GM18519 (cell line): ENCODE data around the gene MAGEB17.
"Not testable (repeated sequence)": the region's sequence is repeated elsewhere in the genome, so short reads cannot be mapped to it uniquely, and the experiment has no call there.

Experiments
- ATAC-seq: cut with Tn5 transposase; IDR thresholded peaks from one replicate; pipeline ENCODE4 v1.9.1; 2021; ENCODE audit warnings: mild to moderate bottlenecking, moderate library complexity; ENCODE audit not compliant: unreplicated experiment, low FRiP score

Gene MAGEB17

DNA sequence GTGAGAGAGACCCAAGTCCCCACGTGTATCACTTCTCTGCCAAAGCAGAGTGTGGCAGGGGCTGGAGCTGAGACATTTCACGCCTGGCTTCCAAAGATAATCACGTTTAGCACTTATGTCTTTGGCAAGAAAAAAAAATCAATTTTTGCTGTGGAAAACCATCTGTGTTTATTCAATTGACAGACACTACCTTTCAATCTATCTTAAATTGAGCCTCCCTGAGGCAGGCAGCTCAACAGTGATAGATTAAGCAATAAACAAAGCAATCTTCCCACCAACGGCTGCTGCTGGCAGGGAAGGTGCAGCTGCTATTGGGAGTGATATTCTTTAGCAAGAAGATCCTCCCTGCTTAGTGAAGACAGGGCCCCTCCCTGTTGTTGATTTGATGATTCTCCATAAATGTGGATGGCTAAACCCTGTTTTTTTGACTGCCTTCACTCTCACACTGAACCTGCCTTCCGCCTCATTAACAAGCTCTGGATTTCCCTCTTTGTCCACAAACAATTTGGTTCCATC lies 11.6 kb upstream of the MAGEB17 start:
- ATAC-seq, result no peak

DNA sequence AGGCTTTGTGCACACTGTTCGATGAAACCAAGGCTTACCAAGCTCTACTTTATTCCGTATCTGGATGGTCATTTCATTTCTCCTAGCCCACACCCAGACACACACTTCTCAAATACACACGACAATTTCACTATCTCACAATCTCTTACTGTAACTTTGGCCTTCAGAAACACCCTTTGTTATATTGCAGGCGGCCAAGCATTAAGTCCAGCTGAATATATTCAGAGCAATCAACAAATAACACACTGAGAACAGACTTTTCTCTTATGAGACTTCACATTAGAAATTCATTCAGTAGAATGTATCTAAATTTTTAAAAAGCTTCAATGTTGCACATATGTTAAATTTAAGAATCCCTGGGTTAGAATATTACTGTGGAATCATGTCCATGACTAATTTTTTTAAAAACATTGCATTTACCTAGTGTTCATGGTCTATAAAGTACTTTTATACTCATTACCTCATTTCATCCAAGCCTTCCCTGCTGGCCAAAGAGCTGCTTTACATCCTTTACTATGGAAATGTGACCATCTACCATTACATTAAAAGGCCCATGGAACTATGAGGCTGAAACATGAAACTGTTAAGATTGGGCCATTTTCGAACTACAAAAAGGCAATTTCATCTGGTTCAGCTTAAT lies 10.5 kb upstream of the MAGEB17 start:
- ATAC-seq, result no peak

GRCh38 chrX:16160729-16161128 lies 6.6 kb upstream of the MAGEB17 start:
- ATAC-seq, result no peak

DNA sequence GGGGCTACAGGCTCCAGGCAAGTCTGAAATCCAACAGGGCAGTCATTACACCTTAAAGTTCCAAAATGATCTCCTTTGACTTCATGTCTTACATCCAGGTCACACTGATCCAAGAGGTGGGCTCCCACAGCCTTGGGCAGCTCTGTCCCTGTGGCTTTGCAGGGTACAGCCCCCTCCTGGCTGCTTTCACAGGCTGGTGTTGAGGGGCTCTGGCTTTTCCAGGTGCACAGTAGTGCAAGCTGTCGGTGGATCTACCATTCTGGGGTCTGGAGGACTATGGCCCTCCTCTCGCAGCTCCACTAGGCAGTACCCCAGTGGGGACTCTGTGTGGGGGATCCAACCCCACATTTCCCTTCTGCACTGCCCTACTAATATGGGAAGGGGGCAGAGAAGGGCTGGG lies 6.1 kb upstream of the MAGEB17 start:
- ATAC-seq, result not testable (repeated sequence)

- ATAC-seq, result no peak
These were observed 4.9 kb upstream of the MAGEB17 start for GRCh38 chrX:16162391-16162790.

DNA sequence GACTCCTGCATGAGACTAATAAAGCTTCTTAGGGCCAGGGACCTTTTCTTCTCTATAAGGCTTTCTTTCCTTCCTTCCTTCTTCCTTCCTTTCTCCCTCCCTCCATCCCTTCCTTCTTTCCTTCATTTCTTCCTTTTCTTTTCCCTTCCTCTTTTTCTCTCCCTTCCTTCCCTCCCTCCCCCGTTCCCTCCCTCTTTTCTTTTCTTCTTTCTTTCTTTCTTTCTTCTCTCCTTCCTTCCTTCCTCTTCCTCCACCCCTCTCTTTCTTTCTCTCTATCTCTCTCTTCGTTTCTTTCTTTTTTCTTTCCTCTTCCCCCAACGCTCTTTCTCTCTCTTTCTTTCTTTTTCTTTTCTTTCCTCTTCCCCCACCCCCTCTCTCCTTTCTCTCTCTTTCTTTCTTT lies 2.5 kb upstream of the MAGEB17 start:
- no peak for ATAC-seq

DNA sequence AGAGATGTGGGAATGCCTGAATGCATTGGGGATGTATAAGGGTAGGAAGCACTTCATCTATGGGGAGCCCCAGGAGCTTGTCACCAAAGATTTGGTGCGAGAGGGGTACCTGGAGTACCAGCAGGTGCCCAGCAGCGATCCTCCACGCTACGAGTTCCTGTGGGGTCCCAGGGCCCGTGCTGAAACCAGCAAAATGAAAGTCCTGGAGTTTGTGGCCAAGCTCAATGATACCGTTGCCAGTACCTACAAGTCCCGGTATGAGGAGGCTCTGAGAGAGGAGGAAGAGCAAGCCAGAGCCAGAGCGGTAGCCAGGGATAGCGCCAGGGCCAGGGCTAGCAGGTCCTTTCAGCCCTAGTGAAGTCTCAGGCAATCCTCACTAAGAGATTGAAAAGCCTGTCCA lies 3.8 kb downstream of the MAGEB17 start:
- ATAC-seq, result no peak

DNA sequence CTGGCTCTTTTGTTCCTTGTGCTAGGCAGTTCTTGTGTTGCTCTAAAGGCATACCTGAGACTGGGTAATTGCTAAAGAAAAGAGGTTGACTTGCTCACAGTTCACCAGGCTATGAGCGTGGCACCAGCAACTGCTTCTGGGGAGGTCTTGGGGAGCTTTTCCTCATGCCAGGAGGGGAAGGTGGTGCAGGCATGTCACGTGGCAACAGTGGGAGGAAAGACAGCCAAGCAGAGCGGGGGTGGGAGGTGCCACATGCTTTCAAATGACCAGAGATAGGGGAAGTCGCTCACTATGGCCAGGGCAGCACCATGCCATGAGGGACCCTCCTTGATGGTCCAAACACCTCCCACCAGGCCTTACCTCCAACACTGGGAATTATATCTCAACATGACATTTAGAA lies 4.7 kb downstream of the MAGEB17 start:
- no peak for ATAC-seq

GRCh38 chrX:16172391-16172790 lies 5.1 kb downstream of the MAGEB17 start:
- no peak for ATAC-seq

DNA sequence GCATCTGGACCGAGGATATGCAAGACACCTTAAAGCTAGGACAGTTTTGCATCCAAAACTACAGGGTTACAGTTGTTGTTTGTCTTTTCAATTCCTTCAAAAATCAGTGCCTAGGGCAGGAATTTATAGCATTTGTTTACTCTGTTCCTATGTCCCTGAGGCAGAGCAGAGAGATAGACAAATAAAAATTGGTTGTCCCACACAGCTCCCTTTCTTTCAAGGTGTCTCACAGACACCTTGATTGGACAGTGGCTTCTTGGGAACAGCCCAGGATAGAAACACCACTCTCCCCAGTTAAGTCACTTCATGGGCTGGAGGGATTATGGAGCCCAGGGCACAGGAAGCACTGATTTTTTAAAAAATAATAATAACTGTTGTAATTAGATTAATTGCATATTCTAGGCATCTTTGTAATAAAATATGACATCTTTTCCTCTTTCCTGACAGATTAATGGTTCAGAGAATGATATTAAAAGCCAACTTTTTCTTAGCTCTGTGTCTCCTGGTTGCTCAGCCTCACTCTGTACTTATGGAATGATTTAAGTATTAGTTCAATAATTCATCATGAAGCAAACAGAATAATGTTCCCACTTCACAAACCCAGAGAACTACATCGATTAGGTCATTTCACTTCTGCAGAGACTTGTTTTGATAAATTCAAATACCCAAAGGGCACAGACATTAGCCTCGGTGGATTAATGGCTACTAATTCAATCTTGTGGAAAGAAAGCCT lies 8.2 kb downstream of the MAGEB17 start:
- ATAC-seq, result no peak

DNA sequence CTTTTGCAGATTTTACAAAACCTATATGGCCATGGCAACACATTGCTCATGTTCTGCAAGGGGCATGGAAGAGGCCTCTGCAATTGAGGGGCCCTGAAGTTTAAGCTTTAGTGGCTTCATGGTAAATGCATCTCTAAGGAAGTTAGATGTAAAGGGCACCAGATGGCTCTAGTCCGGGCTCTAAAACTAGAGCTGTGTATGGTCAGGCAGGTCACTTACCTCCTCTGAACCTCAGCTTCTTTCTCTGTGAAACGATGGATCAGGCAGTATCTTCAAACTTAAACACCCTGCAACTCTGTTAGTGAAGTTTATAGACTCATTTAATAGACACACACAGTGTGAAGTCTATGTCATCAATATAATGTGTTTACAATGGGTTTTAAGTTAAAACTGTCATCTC lies 10.0 kb downstream of the MAGEB17 start:
- ATAC-seq, result no peak

- not testable (repeated sequence) for ATAC-seq
These were observed 16.6 kb downstream of the MAGEB17 start for GRCh38 chrX:16183843-16184242.

DNA sequence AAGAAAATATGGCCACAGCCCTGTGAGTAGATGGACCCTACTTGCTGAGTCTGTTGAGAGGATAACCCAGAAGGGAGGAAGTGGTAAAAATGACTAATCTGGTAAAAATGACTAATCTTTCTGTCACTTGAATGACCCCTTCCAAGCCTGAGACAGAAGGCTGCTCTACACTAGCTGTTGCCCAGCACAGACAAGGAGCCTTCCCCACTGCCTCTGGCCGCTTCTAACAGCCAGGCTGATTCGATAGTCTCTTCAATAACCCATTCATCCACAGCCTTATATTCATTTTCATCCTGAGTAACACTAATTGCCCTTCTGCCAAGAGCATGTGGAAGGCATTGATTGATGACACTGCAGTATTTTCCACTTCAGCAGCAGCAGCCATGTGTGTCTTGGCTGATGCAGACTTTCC lies 18.4 kb downstream of the MAGEB17 start:
- ATAC-seq, result peak; percentile 94

DNA sequence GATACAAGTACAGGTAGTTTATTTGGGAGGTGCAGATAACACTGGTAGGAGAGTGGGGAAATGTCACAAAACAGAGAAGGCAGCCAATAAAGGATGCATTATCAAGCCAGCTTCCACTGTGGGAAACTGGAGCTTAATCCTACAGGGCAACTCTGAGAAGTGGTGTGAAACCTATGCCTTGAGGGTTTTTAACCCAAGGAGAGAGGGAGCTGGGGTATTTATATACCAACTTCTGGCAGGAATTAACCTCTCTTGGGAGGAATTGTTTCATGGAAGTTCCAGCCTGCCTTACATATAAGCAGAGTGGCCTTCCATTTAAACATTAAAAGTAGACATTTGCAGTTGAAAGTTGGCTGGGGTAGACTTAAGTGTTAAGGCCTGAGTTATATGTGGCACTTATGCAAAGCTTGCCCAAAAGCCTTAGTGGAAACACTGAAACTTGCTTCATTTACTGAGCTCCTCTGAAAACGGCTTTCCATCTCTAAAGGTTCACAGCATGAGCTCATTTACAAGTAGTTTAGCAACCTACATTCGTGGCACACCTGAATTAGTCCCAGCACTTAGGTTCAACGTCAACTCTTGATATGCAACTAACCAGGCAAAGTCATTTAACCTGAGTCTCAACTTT lies 19.2 kb downstream of the MAGEB17 start:
- ATAC-seq, result no peak

- ATAC-seq, result no peak
These were observed 19.9 kb downstream of the MAGEB17 start for GRCh38 chrX:16187024-16187760.

DNA sequence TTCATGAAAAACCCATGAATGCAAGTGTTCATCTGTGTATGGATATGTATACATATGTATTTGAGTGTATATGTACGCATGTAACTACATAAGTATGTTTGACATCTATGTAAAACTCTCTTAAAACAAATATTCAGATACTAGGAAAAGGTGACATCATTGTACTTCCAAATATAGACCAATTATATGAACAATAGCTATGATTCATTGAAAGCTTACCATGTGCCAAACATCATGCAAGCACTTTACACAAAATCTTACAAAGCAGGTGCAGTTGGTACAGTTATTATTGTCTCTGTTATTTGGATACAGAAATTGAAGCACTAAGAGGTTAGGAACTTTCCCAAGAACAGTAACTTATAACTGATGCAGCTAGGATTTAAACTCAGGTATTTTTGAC lies 21.4 kb downstream of the MAGEB17 start:
- ATAC-seq, result no peak

DNA sequence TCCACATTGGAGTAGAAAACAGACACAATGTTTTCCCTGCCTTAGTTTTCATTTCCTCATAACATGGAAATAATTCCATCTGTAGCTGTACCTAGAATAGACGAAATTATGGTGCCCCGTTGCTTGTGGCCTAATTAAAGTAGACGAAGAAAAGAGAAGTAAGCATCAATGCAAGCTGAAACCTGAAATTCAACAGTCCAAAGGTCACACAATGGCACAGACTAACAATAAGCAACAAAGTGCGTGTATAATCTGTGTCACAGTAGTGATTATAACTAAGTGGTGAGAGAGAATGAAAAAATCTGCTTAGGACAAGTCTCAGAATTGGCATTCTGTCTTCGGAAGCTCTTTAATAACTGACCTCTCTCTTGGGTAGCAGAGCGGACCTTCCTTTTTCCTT lies 24.3 kb downstream of the MAGEB17 start:
- ATAC-seq, result no peak

GRCh38 chrX:16196829-16197228 lies 29.5 kb downstream of the MAGEB17 start:
- no peak for ATAC-seq

- ATAC-seq, result no peak
These were observed 32.1 kb downstream of the MAGEB17 start for GRCh38 chrX:16199343-16199742.

DNA sequence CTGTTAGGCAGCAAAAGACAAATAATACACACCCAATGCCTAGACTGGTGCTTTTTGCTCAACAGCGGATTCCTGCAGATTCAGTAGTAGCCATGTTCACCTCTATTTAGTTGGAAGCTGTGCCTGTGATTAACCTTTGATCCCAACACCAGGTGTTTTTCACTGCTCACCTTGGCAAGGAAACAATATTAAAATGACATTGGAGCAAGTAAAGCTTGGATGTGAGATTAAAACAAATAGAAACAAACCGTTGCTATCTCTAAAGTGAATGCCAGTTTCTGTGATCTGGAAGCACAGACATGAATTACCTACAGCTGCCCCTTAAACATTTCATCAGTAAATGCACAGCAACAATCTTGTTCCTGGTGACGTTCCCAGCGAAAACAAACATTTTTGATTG lies 35.7 kb downstream of the MAGEB17 start:
- no peak for ATAC-seq

- ATAC-seq, result no peak
These were observed 37.3 kb downstream of the MAGEB17 start for GRCh38 chrX:16204538-16204937.
